PC-9 (cell line): ENCODE data around the gene GSAP. TPM values are rescaled to one million over a fixed set of nuclear protein-coding genes. Genes with fewer than 3 reads are reported as not detected.

Experiments
- BruUV-seq: library from RNA; stranded (reverse); fragments of 400-500 nt; replicated peaks from 2 replicates; lab custom pipeline; 2021; lab: Mats Ljungman, UMichigan
- CTCF ChIA-PET: fragments of 300-600 bp; sonication (Branson Sonifier 250); formaldehyde crosslinking; loops from one replicate; lab custom pipeline; 2022; ENCODE audit warnings: antibody characterized with exemption; lab: Charles Lee
- POLR2A ChIA-PET: fragments of 300-600 bp; sonication (Branson Sonifier 250); formaldehyde crosslinking; loops from one replicate; lab custom pipeline; 2022; ENCODE audit warnings: antibody characterized with exemption; ENCODE audit not compliant: unreplicated experiment; lab: Charles Lee
- DNase-seq, 2 experiments: peaks; one replicate each; pipeline versions ENCODE4 v3.0.0 to v3.0.0-alpha.2; 2015 to 2022; ENCODE audit warnings: mixed read lengths in 1 of 2
- H2AFZ ChIP-seq: fragments of 200-600 bp; sonication (generic); 2 replicates; pipeline ENCODE4 v1.8.1; 2017; ENCODE audit warnings: antibody characterized with exemption
- H3F3A ChIP-seq: fragments of 200-600 bp; sonication (generic); 2 replicates; pipeline ENCODE4 v1.8.1; 2017; ENCODE audit warnings: antibody characterized with exemption, mild to moderate bottlenecking, low read depth; ENCODE audit not compliant: insufficient read depth
- H3K27ac ChIP-seq: fragments of 200-600 bp; sonication (generic); 2 replicates; pipeline ENCODE4 v1.6.1; 2016; ENCODE audit warnings: mixed run types
- H3K27me3 ChIP-seq: fragments of 200-600 bp; sonication (generic); 2 replicates; pipeline ENCODE4 v1.6.1; 2016; ENCODE audit warnings: low read depth, mixed run types; ENCODE audit not compliant: insufficient read depth
- H3K36me3 ChIP-seq: fragments of 200-600 bp; sonication (generic); 2 replicates; pipeline ENCODE4 v1.6.1; 2016; ENCODE audit warnings: low read depth, mixed run types
- H3K4me1 ChIP-seq: fragments of 200-600 bp; sonication (generic); replicated peaks from 2 replicates; pipeline ENCODE4 v1.6.1; 2016; ENCODE audit warnings: mixed run types; ENCODE audit not compliant: insufficient read depth
- H3K4me2 ChIP-seq: fragments of 200-600 bp; sonication (generic); 2 replicates; pipeline ENCODE4 v1.6.1; 2017; ENCODE audit warnings: mixed run types
- H3K4me3 ChIP-seq: fragments of 200-600 bp; sonication (generic); 2 replicates; pipeline ENCODE4 v1.6.1; 2016; ENCODE audit warnings: mixed run types
- H3K79me2 ChIP-seq: fragments of 200-600 bp; sonication (generic); 2 replicates; pipeline ENCODE4 v1.6.1; 2017; ENCODE audit warnings: low read depth, mixed run types
- H3K9me2 ChIP-seq: fragments of 200-600 bp; sonication (generic); 2 replicates; pipeline ENCODE4 v1.8.1; 2017; ENCODE audit warnings: mild to moderate bottlenecking; ENCODE audit not compliant: insufficient read depth
- H3K9me3 ChIP-seq: fragments of 200-600 bp; sonication (generic); 2 replicates; pipeline ENCODE4 v1.8.1; 2016; ENCODE audit warnings: low read depth; ENCODE audit not compliant: insufficient read depth
- H4K20me1 ChIP-seq: fragments of 200-600 bp; sonication (generic); 2 replicates; pipeline ENCODE4 v1.8.1; 2017; ENCODE audit not compliant: insufficient read depth
- CTCF ChIP-seq: fragments of 200-600 bp; sonication (generic); conservative IDR thresholded peaks from 2 replicates; pipeline ENCODE4 v1.6.1; 2017; ENCODE audit warnings: mixed run types, antibody characterized with exemption, mild to moderate bottlenecking, moderate library complexity
- EZH2 ChIP-seq: fragments of 200-600 bp; sonication (generic); IDR thresholded peaks from 2 replicates; pipeline ENCODE4 v1.8.0; 2017; ENCODE audit warnings: antibody characterized with exemption, low read depth
- intact Hi-C: fragments of 100-400 bp; cut with micrococcal nuclease; formaldehyde crosslinking; loops from one replicate; pipeline ENCODE4 v1.10.0; 2022; ENCODE audit not compliant: unreplicated experiment
- total RNA-seq: library from RNA; stranded (reverse); gene quantifications from 2 replicates; pipeline ENCODE4 v1.2.3, GENCODE V29; 2021

Gene GSAP
- total RNA-seq, 1 experiment from 2014 or later, result 15.6 TPM

DNA sequence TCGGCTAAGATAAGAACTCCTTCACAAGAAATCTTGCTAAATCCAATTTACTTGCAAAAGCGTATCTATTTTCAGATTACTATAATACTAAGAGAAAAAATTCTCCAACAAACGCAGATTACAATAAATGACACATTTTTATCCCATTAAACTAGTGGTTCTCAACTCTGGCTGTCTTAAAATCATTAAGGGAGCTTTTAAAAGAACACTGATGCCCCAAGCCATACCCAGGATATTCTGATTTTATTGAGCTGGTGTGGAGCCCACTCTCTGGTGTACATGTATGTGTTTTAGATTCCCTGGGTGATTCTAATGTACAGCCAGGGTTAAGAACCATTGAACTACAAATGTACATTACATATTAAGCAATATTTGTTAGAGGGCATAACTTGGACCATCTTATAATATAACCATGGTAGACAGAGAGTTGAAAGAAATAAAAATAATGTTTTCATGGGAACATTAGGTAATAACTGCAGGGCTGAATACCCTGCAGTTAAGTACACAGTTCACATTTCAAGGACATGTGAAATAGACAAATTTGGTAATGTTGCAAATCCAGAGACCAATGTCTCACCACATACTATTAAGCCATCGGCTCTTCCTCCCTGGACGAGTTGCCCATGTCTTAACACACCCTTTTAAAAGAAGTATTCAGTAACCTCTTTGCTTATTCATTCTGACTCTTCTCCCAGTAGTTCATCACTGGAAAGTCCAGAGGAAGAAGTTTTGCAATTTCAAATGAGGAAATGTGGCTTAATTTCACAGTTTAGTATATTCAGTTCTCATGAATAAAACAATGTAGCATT lies 6.2 kb downstream of the GSAP start:
- BruUV-seq, result TSS peak; percentile 87
- Histone ChIP-seq H2AFZ (no peak overlapping the region), H3K9me2 (no peaks in the 10 kb centered on the region), H3K4me2 (peak overlapping the region; percentile 84), H3K4me1 (peaks cover 63% of the 10 kb centered on the region), H4K20me1 (no peaks in the 10 kb centered on the region), H3K4me3 (peak overlapping the region; percentile 45), H3K79me2 (peaks cover 40% of the 10 kb centered on the region), H3F3A (peaks cover 36% of the 10 kb centered on the region), H3K9me3 (no peaks in the 10 kb centered on the region), H3K36me3 (no peaks in the 10 kb centered on the region), H3K27ac (peak overlapping the region; percentile 100), H3K27me3 (no peaks in the 10 kb centered on the region)
- intact Hi-C loops, result loop anchor here (2.0 kb wide), 1 partner anchor 73 kb away; no protein-coding TSS in a partner anchor
- ChIA-PET CTCF (interaction anchor here (0.5 kb wide), 1 partner anchor 269 kb away, joined by 3 read pairs; no protein-coding TSS in a partner anchor), POLR2A (interaction anchor here (0.5 kb wide), 1 partner anchor 78 kb away, joined by 3 read pairs; no protein-coding TSS in a partner anchor)
- TF ChIP-seq EZH2 (no peak), CTCF (no peak)
- peak; percentile 30 to 95 for DNase-seq

DNA sequence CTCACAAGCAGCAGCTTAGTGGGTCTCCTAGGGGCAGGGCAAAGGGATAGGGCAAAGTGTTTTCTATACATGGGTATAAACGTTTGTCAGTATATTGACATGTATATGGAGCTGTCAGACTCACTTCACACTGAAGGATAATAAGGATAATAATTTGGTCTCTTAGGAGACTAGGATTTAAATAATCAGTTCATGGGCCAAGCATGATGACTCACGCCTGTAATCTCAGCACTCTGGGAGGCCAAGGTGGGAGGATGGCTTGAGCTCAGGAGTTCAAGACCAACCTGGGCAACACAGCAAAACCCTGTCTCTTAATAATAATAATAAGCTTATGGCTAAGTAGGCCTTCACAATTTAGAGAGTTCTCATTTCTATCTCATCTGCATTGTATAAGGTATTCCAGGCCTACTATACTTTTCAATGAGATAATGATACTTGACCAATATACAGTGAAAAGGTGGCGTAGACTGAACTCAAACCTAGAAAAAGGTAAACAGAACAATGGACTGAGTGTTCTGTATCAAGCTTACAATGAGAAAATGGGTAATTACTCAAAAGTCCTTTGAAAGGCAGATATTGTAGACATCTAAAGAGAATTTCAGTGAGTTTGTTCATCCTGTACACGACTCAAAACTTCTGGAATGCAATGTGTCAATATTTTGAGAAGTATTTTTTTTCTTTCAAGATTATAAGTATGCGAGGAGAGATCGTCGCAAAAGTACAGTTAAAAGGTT lies 7.0 kb downstream of the GSAP start:
- H3K4me3 ChIP-seq, result peak overlapping the region; percentile 45
- CTCF ChIA-PET, result interaction anchor here (0.5 kb wide), 1 partner anchor 270 kb away, joined by 3 read pairs; no protein-coding TSS in a partner anchor
- DNase-seq, result peak; percentile 26 to 90

More for the DNA sequence above, 7.0 kb downstream of the GSAP start:
- no peaks in the 10 kb centered on the region for H3K9me3 ChIP-seq
- H3F3A ChIP-seq, result peaks cover 34% of the 10 kb centered on the region
- H3K27me3 ChIP-seq, result no peaks in the 10 kb centered on the region
- TSS peak; percentile 19 for BruUV-seq
- peak overlapping the region; percentile 100 for H3K27ac ChIP-seq
- H4K20me1 ChIP-seq, result no peaks in the 10 kb centered on the region
- H3K36me3 ChIP-seq, result no peaks in the 10 kb centered on the region
- no peak for TF ChIP-seq EZH2
- no peak for TF ChIP-seq CTCF
- peak overlapping the region; percentile 84 for H3K4me2 ChIP-seq
- intact Hi-C loops, result no loop called here
- peaks cover 58% of the 10 kb centered on the region for H3K4me1 ChIP-seq
- POLR2A ChIA-PET, result interaction anchor here (0.6 to 0.7 kb wide), 3 partner anchors 70 to 156 kb away, joined by 3 to 5 read pairs (median 4); no protein-coding TSS in a partner anchor
- H2AFZ ChIP-seq, result no peak overlapping the region
- no peaks in the 10 kb centered on the region for H3K9me2 ChIP-seq
- peaks cover 35% of the 10 kb centered on the region for H3K79me2 ChIP-seq
